ENCODE results near the gene TTC9C. TPM values are rescaled to one million over a fixed set of nuclear protein-coding genes. Genes with fewer than 3 reads are reported as not detected.

Gene TTC9C
- total RNA-seq, 1 donor from 2014 or later: 44.7 TPM

DNA sequence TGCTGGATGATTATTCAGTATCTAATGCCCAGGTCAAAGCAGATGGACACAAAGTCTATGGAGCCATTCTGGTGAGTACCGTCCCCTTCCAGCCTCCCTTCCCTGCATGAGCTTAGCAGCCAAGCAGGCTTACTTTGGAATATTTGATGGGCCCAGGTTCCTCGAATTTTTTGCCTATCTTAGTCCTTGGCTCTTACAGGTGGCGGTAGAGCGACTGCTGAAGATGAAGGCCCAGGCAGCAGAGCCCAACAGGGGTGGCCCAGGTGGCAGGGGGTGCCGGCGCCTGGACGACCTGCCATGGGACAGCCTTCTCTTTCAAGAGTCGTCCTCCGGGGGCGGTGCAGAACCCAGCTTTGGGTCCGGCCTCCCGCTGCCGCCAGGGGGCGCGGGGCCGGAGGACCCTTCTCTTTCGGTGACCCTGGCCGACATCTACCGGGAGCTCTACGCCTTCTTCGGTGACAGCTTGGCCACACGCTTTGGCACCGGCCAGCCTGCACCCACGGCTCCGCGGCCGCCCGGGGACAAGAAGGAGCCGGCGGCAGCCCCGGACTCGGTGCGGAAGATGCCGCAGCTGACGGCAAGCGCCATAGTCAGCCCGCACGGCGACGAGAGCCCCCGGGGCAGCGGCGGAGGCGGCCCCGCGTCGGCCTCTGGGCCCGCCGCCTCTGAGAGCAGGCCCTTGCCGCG lies 58.2 kb downstream of the TTC9C start:
- Mint-ChIP-seq H3K9me3 (no peaks in the 10 kb centered on the region), H3K36me3 (ENCODE audit: low read depth) (peaks cover 15% of the 10 kb centered on the region), H3K4me1 (peaks cover 44% of the 10 kb centered on the region), H3K27ac (ENCODE audit: unreplicated experiment) (no peak overlapping the region), H3K4me3 (peak overlapping the region; percentile 81), H3K27me3 (ENCODE audit: low read depth) (no peaks in the 10 kb centered on the region)
- TF ChIP-seq, protein P1, sequence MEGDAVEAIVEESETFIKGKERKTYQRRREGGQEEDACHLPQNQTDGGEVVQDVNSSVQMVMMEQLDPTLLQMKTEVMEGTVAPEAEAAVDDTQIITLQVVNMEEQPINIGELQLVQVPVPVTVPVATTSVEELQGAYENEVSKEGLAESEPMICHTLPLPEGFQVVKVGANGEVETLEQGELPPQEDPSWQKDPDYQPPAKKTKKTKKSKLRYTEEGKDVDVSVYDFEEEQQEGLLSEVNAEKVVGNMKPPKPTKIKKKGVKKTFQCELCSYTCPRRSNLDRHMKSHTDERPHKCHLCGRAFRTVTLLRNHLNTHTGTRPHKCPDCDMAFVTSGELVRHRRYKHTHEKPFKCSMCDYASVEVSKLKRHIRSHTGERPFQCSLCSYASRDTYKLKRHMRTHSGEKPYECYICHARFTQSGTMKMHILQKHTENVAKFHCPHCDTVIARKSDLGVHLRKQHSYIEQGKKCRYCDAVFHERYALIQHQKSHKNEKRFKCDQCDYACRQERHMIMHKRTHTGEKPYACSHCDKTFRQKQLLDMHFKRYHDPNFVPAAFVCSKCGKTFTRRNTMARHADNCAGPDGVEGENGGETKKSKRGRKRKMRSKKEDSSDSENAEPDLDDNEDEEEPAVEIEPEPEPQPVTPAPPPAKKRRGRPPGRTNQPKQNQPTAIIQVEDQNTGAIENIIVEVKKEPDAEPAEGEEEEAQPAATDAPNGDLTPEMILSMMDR (conservative IDR thresholded peaks at IDR 0.05): peak; percentile 90
- peak; percentile 91 for DNase-seq (ENCODE audit: low read depth, low spot score)

DNA sequence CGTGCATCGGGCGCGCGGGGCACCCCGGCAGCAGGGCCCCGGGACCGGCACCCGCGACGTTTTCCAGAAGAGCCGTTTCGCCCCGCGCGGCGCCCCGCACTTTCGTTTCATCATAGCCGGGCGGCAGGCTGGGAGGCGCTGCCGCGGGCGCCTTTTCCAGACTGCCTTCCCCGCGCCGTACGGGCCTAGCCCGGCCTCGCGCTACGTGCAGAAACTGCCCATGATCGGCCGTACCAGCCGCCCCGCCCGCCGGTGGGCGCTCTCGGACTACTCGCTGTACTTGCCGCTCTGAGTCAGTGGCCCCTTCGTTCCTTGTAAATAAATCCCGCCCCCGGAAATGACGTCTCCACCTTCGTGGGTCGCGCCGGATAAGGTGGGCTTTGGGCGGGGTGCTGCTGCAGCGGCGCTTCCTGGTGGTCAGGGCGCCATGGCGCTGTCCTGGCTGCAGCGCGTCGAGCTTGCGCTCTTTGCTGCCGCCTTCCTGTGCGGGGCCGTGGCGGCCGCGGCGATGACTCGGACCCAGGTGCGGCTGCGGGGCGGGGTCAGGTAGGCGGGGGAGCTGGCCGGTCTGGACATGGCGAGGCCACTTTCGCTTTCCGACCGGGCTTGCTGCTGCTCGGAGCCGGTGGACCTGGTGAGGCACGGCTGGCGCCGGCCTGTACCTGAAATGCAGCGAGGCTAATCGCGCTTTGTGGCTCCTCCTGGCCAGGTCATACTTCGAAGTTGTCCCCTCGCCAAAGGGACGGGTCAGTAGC lies 58.9 kb downstream of the TTC9C start, which contains the start of gene TMEM179B:
Gene TMEM179B (plus strand): TSS at position 398 of the 755 bp plus-strand sequence. CDS start 30 bp downstream, at position 428.
- Mint-ChIP-seq H3K4me3 (peak within 1 kb of the TSS; percentile 97), H3K4me1 (peaks cover 47% of the 10 kb centered on the region), H3K27ac (ENCODE audit: unreplicated experiment) (peak within 1 kb of the TSS; percentile 96), H3K36me3 (ENCODE audit: low read depth) (peaks cover 18% of the 10 kb centered on the region), H3K9me3 (no peaks in the 10 kb centered on the region), H3K27me3 (ENCODE audit: low read depth) (no peaks in the 10 kb centered on the region)
- TF ChIP-seq, protein P1 (conservative IDR thresholded peaks at IDR 0.05): peak; percentile 23
- peak; percentile 94 for DNase-seq (ENCODE audit: low read depth, low spot score)

Other genes with a start within 250 kb of the TTC9C start
- 0.65 and 1.2 TPM in 2 replicates for gene AHNAK, start 181.7 kb upstream of the TTC9C start, total RNA-seq
- gene EEF1G, start 154.6 kb upstream of the TTC9C start, total RNA-seq: 2,024 and 2,072 TPM in 2 replicates
- gene TUT1, start 137.0 kb upstream of the TTC9C start, total RNA-seq: 18.0 and 20.7 TPM in 2 replicates
- gene MTA2, start 126.6 kb upstream of the TTC9C start, total RNA-seq: 195 and 203 TPM in 2 replicates
- 37.4 and 40.0 TPM in 2 replicates for gene EML3, start 115.7 kb upstream of the TTC9C start, total RNA-seq
- 0.23 and 0.75 TPM in 2 replicates for gene ROM1, start 115.2 kb upstream of the TTC9C start, total RNA-seq
- gene B3GAT3, start 106.5 kb upstream of the TTC9C start, total RNA-seq: 57.4 and 58.3 TPM in 2 replicates
- gene GANAB, start 81.9 kb upstream of the TTC9C start, total RNA-seq: 346 and 366 TPM in 2 replicates
- gene INTS5, start 75.2 kb upstream of the TTC9C start, total RNA-seq: 24.5 and 25.9 TPM in 2 replicates
- gene C11orf98, start 63.3 kb upstream of the TTC9C start, total RNA-seq: 97.4 and 115 TPM in 2 replicates
- gene CSKMT, start 63.2 kb upstream of the TTC9C start, total RNA-seq: 57.0 and 60.0 TPM in 2 replicates
- 15.0 and 15.6 TPM in 2 replicates for gene UQCC3, start 56.8 kb upstream of the TTC9C start, total RNA-seq
- gene LBHD1, start 56.2 kb upstream of the TTC9C start, total RNA-seq: 7.0 and 7.8 TPM in 2 replicates
- gene UBXN1, start 49.4 kb upstream of the TTC9C start, total RNA-seq: 103 and 113 TPM in 2 replicates
- gene LRRN4CL, start 39.0 kb upstream of the TTC9C start, total RNA-seq: 1.6 and 1.8 TPM in 2 replicates
- gene BSCL2, start 21.1 kb upstream of the TTC9C start, total RNA-seq: 106 and 111 TPM in 2 replicates
- 11.3 and 12.9 TPM in 2 replicates for gene GNG3, start 20.8 kb upstream of the TTC9C start, total RNA-seq
- gene HNRNPUL2, start 1.0 kb upstream of the TTC9C start, total RNA-seq: 79.6 and 80.7 TPM in 2 replicates
- 11.5 and 16.1 TPM in 2 replicates for gene ZBTB3, start 25.7 kb downstream of the TTC9C start, total RNA-seq
- 161 and 175 TPM in 2 replicates for gene POLR2G, start 33.1 kb downstream of the TTC9C start, total RNA-seq
- gene TAF6L, start 42.9 kb downstream of the TTC9C start, total RNA-seq: 50.5 and 52.0 TPM in 2 replicates
- 20.0 and 21.4 TPM in 2 replicates for gene TMEM179B, start 58.9 kb downstream of the TTC9C start, total RNA-seq
- gene TMEM223, start 63.5 kb downstream of the TTC9C start, total RNA-seq: 20.4 and 23.4 TPM in 2 replicates
- 86.6 and 88.1 TPM in 2 replicates for gene NXF1, start 77.0 kb downstream of the TTC9C start, total RNA-seq
- 24.1 and 27.2 TPM in 2 replicates for gene STX5, start 103.6 kb downstream of the TTC9C start, total RNA-seq
- gene TEX54, start 104.4 kb downstream of the TTC9C start, total RNA-seq: not detected in 2 replicates
- gene WDR74, start 111.1 kb downstream of the TTC9C start, total RNA-seq: 62.1 and 69.2 TPM in 2 replicates
- gene SLC3A2, start 152.4 kb downstream of the TTC9C start, total RNA-seq: 181 and 185 TPM in 2 replicates
- gene CHRM1, start 192.9 kb downstream of the TTC9C start, total RNA-seq: not detected in 2 replicates

All from neural crest cell (in vitro differentiated cells).